NT2/D1 (cell line): ENCODE data around the gene C11orf24.
"Not testable (repeated sequence)": the region's sequence is repeated elsewhere in the genome, so short reads cannot be mapped to it uniquely, and the experiment has no call there.

ENCODE experiments used
- DNase-seq: peaks from one replicate; pipeline ENCODE4 v3.0.0-alpha.2; 2011; ENCODE audit warnings: low read depth, low spot score
- H3K27me3 ChIP-seq: 2 replicates; pipeline ENCODE4 v1.6.0; 2011; ENCODE audit warnings: mild to moderate bottlenecking; ENCODE audit not compliant: insufficient read length, insufficient read depth
- H3K36me3 ChIP-seq: 2 replicates; pipeline ENCODE4 v1.6.1; 2011; ENCODE audit warnings: mild to moderate bottlenecking, low read length, mixed read lengths; ENCODE audit not compliant: insufficient read depth, insufficient read length
- H3K4me1 ChIP-seq: 2 replicates; pipeline ENCODE4 v1.5.1; 2011; ENCODE audit not compliant: insufficient read depth, insufficient read length
- H3K4me3 ChIP-seq: 2 replicates; pipeline ENCODE4 v1.5.1; 2011; ENCODE audit warnings: low read depth; ENCODE audit not compliant: insufficient read length
- H3K9ac ChIP-seq: 2 replicates; pipeline ENCODE4 v1.6.0; 2011; ENCODE audit warnings: low read depth; ENCODE audit not compliant: insufficient read length
- H3K9me3 ChIP-seq: 2 replicates; pipeline ENCODE4 v1.5.1; 2011; ENCODE audit warnings: mild to moderate bottlenecking, low read length; ENCODE audit not compliant: insufficient read depth
- SUZ12 ChIP-seq: IDR thresholded peaks from 2 replicates; pipeline ENCODE4 v1.6.1; 2011; ENCODE audit not compliant: insufficient read length, insufficient read depth; ENCODE audit errors: extremely low read depth
- YY1 ChIP-seq: IDR thresholded peaks from 2 replicates; pipeline ENCODE4 v1.6.1; 2011; ENCODE audit not compliant: insufficient read length, insufficient read depth
- ZNF274 ChIP-seq: IDR thresholded peaks from 2 replicates; pipeline ENCODE4 v1.6.1; 2011; ENCODE audit warnings: mild to moderate bottlenecking, low read depth, low read length

The C11orf24 gene

DNA sequence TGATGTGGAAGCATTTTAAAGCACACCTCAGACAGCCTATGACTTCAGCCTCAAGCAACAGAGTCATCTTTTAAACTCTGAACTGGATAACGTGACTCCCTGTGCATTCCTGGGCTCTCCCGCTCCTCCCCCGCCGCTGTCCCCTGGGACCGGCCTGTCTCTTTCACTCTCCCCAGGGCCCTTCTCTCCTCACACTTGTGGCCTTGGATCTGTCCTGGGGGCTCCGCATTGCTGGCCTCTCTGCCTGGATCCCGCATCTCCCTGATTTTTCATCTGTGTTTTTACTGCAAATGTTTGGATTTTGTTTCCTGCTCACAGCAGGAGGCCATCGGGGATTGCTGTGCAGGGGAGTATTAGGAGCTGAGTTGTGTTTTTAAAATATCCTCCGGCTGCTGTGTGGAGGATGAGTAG is 15.4 kb downstream of the C11orf24 start:
- no peaks in the 10 kb centered on the region for H3K27me3 ChIP-seq
- DNase-seq, result no peak
- peaks cover 16% of the 10 kb centered on the region for H3K4me1 ChIP-seq
- H3K4me3 ChIP-seq, result no peak overlapping the region
- peaks cover 18% of the 10 kb centered on the region for H3K36me3 ChIP-seq
- H3K9me3 ChIP-seq, result no peaks in the 10 kb centered on the region; the same call in 1 of the 2 replicates
- TF ChIP-seq SUZ12 (no peak), ZNF274 (no peak), YY1 (no peak)
- H3K9ac ChIP-seq, result peak overlapping the region; percentile 62

GRCh38 chr11:68255526-68255925 is 16.2 kb downstream of the C11orf24 start:
- H3K4me1 ChIP-seq, result peaks cover 16% of the 10 kb centered on the region
- TF ChIP-seq SUZ12, result no peak
- no peak for TF ChIP-seq YY1
- TF ChIP-seq ZNF274, result no peak
- H3K9ac ChIP-seq, result peak overlapping the region; percentile 17
- DNase-seq, result no peak
- H3K36me3 ChIP-seq, result peaks cover 10% of the 10 kb centered on the region
- H3K4me3 ChIP-seq, result no peak overlapping the region
- H3K27me3 ChIP-seq, result no peaks in the 10 kb centered on the region
- peaks cover 6% of the 10 kb centered on the region; the same call in 1 of the 2 replicates for H3K9me3 ChIP-seq

DNA sequence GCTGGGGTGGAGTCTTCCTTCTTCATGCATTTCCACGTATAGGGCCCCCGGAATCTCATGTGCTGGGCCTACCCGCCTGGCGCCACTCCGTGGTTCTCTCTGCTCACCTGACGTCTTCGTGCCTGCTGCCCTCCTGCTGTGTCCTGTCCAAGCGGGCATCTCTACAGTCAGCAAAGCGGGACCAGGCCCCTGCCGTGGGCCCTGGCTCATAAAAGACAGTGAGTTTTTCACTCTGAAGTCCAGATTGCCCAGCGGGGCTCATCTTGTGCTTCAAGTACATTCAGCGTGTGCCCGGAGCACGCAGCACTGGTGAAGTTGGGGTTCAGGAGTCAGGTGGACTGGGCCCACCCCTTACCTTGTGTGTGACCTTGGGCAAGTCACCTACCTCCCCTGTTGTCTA is 17.4 kb downstream of the C11orf24 start:
- Histone ChIP-seq H3K4me1 (peaks cover 15% of the 10 kb centered on the region), H3K9ac (no peak overlapping the region)

DNA sequence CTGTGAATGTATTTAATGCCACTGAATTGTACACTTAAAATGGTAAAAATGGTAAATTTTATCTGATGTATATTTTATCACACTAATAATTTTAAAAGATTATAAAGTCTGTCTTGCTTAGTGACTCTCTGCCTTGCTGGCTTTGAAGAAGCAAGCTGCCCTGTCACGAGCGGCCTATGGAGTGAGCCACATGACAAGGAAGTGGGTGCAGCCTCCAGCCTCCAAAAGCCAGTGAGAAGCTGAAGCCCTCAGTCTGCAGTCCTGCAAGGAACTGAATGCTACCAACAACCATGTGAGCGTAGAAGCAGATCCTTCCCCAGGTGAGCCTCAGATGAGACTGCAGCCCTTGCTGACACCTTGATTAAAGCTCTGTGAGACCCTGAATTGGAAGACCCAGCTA is 20.0 kb downstream of the C11orf24 start:
- Histone ChIP-seq H3K9ac (no peak overlapping the region), H3K36me3 (no peaks in the 10 kb centered on the region), H3K9me3 (peaks cover 13% of the 10 kb centered on the region; the same call in 1 of the 2 replicates), H3K27me3 (no peaks in the 10 kb centered on the region), H3K4me3 (no peak overlapping the region), H3K4me1 (peaks cover 8% of the 10 kb centered on the region)
- no peak for DNase-seq
- no peak for TF ChIP-seq YY1
- TF ChIP-seq ZNF274, result no peak
- no peak for TF ChIP-seq SUZ12

More for the DNA sequence above, 17.4 kb downstream of the C11orf24 start:
- TF ChIP-seq YY1 (no peak), SUZ12 (no peak), ZNF274 (no peak)
- H3K4me3 ChIP-seq, result no peak overlapping the region
- H3K36me3 ChIP-seq, result no peaks in the 10 kb centered on the region
- H3K9me3 ChIP-seq, result peaks cover 7% of the 10 kb centered on the region; the same call in 1 of the 2 replicates
- no peaks in the 10 kb centered on the region for H3K27me3 ChIP-seq
- DNase-seq, result no peak

GRCh38 chr11:68244912-68245311 is 26.9 kb downstream of the C11orf24 start:
- not testable (repeated sequence) for DNase-seq, H3K9ac ChIP-seq, H3K27me3 ChIP-seq, H3K4me1 ChIP-seq, H3K36me3 ChIP-seq, H3K4me3 ChIP-seq
- peaks cover 16% of the 10 kb centered on the region; the same call in 1 of the 2 replicates for H3K9me3 ChIP-seq

- H3K4me3 ChIP-seq, DNase-seq, H3K9me3 ChIP-seq, H3K4me1 ChIP-seq, H3K9ac ChIP-seq, H3K27me3 ChIP-seq, H3K36me3 ChIP-seq: not testable (repeated sequence)
These were observed 27.9 kb downstream of the C11orf24 start for GRCh38 chr11:68243847-68244246.

GRCh38 chr11:68242616-68243015 is 29.2 kb downstream of the C11orf24 start:
- H3K27me3 ChIP-seq, result no peaks in the 10 kb centered on the region
- no peaks in the 10 kb centered on the region for H3K4me1 ChIP-seq
- H3K36me3 ChIP-seq, result no peaks in the 10 kb centered on the region
- TF ChIP-seq ZNF274 (no peak), SUZ12 (no peak), YY1 (no peak)
- H3K4me3 ChIP-seq, result no peak overlapping the region
- no peak for DNase-seq
- 0 out of 2 replicates have a peak, but pooled peaks cover 10% of the 10 kb centered on the region for H3K9me3 ChIP-seq
- H3K9ac ChIP-seq, result no peak overlapping the region

DNA sequence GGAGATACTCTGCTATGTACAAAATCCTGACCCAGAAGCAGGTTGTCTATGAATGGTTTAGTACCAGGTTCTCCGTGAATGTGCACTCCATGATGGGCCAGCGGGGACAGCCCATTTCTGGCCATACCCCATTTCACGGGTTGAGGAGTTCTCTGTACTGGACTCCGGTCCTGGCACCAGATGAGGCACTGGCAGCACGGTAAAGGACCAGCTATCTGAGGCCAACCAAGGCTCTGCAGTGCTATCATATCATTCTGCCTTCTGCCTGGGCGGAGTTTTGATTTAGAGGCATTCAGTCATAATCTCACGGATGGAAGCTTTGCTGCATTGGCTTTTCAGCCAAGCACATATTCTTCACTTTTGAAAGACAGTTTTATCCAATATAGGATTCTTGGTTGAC is 40.2 kb downstream of the C11orf24 start:
- TF ChIP-seq ZNF274 (no peak), SUZ12 (no peak), YY1 (no peak)
- no peak overlapping the region for H3K4me3 ChIP-seq
- no peak for DNase-seq
- H3K27me3 ChIP-seq, result no peaks in the 10 kb centered on the region
- no peak overlapping the region for H3K9ac ChIP-seq
- no peaks in the 10 kb centered on the region for H3K4me1 ChIP-seq
- no peaks in the 10 kb centered on the region for H3K36me3 ChIP-seq
- H3K9me3 ChIP-seq, result peaks cover 22% of the 10 kb centered on the region
